ENCODE data around the gene FIGN. TPM values are rescaled to one million over a fixed set of nuclear protein-coding genes. Genes with fewer than 3 reads are reported as not detected.

FIGN gene
- total RNA-seq, 1 donor from 2014 or later: 12.1 TPM

DNA sequence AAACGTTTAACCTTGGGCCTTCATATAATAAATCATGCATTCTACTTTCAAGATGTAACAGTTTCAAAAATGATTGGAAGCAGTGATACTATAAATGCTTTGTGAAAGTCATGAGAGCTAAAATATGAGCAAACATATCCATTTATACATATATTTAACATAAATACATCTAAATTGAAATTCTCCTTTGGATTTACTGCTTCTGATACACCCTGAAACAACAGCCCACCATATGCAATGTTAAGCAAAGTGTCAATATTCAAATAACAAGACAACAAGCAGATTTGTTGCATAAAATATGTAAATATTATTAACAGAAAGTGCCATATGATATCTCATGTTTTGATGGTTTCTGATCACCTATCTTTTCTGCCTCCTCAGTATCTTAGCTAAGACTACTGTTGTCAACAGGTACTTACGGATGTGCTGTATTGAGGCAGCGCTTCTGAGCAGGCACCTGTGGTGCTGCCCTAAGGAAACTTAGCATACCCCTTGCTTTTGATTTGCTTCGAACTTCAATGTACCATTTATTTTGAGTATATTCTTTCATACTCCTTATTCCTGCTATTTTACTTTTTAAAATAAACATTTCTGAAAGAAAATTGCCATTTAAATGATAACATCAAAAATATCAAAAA, 6.1 kb downstream of the FIGN start:
- no peaks in the 10 kb centered on the region for H3K36me3 Mint-ChIP-seq (ENCODE audit: low read depth)
- no peaks in the 10 kb centered on the region for H3K27me3 Mint-ChIP-seq (ENCODE audit: low read depth)
- peak overlapping the region; percentile 58 for H3K27ac Mint-ChIP-seq (ENCODE audit: unreplicated experiment)
- DNase-seq (ENCODE audit: low spot score): no peak
- TF ChIP-seq, protein P1, sequence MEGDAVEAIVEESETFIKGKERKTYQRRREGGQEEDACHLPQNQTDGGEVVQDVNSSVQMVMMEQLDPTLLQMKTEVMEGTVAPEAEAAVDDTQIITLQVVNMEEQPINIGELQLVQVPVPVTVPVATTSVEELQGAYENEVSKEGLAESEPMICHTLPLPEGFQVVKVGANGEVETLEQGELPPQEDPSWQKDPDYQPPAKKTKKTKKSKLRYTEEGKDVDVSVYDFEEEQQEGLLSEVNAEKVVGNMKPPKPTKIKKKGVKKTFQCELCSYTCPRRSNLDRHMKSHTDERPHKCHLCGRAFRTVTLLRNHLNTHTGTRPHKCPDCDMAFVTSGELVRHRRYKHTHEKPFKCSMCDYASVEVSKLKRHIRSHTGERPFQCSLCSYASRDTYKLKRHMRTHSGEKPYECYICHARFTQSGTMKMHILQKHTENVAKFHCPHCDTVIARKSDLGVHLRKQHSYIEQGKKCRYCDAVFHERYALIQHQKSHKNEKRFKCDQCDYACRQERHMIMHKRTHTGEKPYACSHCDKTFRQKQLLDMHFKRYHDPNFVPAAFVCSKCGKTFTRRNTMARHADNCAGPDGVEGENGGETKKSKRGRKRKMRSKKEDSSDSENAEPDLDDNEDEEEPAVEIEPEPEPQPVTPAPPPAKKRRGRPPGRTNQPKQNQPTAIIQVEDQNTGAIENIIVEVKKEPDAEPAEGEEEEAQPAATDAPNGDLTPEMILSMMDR (IDR thresholded peaks at IDR 0.05): no peak
- H3K4me3 Mint-ChIP-seq (ENCODE audit: unreplicated experiment): no peak overlapping the region
- H3K9me3 Mint-ChIP-seq (ENCODE audit: low read depth): no peaks in the 10 kb centered on the region
- H3K4me1 Mint-ChIP-seq (ENCODE audit: low read depth): peaks cover 66% of the 10 kb centered on the region

DNA sequence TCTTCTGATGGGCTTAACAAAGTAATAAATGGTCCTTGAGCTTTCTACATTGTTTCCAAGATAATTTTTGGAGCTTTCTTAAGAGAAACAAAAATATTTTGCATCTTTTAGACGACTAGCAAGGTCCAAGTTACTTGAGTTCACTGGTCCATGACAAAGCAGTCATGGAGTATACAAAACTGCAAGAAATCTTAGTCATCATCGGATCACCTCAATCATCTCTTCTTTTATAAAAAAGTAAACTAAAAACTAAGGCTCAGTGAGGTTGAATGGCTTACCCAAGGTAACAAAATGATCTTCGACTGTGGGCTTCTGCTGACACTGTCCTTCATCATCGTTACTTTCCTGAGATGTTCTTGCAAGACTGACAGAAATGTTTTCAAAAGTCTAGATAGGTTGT, 11.9 kb downstream of the FIGN start:
- TF ChIP-seq, protein P1 (IDR thresholded peaks at IDR 0.05): no peak
- Mint-ChIP-seq H3K4me3 (ENCODE audit: unreplicated experiment) (no peak overlapping the region), H3K36me3 (ENCODE audit: low read depth) (no peaks in the 10 kb centered on the region), H3K27me3 (ENCODE audit: low read depth) (no peaks in the 10 kb centered on the region), H3K27ac (ENCODE audit: unreplicated experiment) (no peak overlapping the region), H3K9me3 (ENCODE audit: low read depth) (no peaks in the 10 kb centered on the region), H3K4me1 (ENCODE audit: low read depth) (peaks cover 37% of the 10 kb centered on the region)
- DNase-seq (ENCODE audit: low spot score): no peak

DNA sequence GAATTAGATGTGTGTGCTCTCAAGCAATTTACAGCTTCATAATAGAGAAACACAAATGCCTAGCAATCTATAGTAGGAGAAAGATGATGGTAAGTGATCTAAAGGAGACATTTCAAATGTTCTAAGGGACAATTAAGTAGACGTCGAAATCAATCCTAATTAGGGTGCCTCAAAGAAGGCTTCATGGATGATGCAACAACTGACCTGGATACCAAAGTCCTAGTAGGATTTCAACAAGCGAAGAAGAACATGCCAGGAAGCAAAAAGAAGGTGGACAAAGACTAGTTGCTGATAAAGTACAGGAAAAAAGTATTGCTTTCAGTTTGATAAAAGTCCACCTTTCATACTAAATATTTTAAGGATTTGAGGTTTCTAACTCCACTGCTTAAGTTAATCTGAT, 12.5 kb downstream of the FIGN start:
- H3K4me1 Mint-ChIP-seq (ENCODE audit: low read depth): peaks cover 37% of the 10 kb centered on the region
- H3K4me3 Mint-ChIP-seq (ENCODE audit: unreplicated experiment): no peak overlapping the region
- DNase-seq (ENCODE audit: low spot score): no peak
- TF ChIP-seq, protein P1 (IDR thresholded peaks at IDR 0.05): no peak
- no peaks in the 10 kb centered on the region for H3K36me3 Mint-ChIP-seq (ENCODE audit: low read depth)
- no peaks in the 10 kb centered on the region for H3K27me3 Mint-ChIP-seq (ENCODE audit: low read depth)
- H3K27ac Mint-ChIP-seq (ENCODE audit: unreplicated experiment): no peak overlapping the region
- H3K9me3 Mint-ChIP-seq (ENCODE audit: low read depth): no peaks in the 10 kb centered on the region

DNA sequence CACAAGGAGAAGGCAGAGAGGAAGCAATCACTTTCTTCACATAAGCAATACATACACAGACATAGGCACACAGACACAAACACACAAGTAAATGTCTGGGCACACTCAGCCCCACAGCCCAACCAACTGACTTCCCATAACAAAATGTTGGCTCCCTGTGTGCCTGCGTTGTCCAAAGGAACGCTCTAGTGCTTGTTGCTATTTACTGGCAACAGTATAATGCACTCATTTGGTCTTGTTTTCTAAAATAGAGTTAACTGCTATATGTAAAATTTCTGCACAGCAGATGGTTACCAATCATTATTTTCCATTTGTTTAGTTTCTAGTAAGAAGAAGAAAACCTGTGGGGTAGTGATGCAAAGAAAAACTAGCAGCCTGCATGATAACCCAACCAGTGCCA, 16.5 kb downstream of the FIGN start:
- DNase-seq (ENCODE audit: low spot score): no peak
- TF ChIP-seq, protein P1 (IDR thresholded peaks at IDR 0.05): no peak
- Mint-ChIP-seq H3K36me3 (ENCODE audit: low read depth) (no peaks in the 10 kb centered on the region), H3K4me1 (ENCODE audit: low read depth) (peaks cover 35% of the 10 kb centered on the region), H3K27ac (ENCODE audit: unreplicated experiment) (peak overlapping the region; percentile 17), H3K4me3 (ENCODE audit: unreplicated experiment) (no peak overlapping the region), H3K27me3 (ENCODE audit: low read depth) (no peaks in the 10 kb centered on the region), H3K9me3 (ENCODE audit: low read depth) (no peaks in the 10 kb centered on the region)

DNA sequence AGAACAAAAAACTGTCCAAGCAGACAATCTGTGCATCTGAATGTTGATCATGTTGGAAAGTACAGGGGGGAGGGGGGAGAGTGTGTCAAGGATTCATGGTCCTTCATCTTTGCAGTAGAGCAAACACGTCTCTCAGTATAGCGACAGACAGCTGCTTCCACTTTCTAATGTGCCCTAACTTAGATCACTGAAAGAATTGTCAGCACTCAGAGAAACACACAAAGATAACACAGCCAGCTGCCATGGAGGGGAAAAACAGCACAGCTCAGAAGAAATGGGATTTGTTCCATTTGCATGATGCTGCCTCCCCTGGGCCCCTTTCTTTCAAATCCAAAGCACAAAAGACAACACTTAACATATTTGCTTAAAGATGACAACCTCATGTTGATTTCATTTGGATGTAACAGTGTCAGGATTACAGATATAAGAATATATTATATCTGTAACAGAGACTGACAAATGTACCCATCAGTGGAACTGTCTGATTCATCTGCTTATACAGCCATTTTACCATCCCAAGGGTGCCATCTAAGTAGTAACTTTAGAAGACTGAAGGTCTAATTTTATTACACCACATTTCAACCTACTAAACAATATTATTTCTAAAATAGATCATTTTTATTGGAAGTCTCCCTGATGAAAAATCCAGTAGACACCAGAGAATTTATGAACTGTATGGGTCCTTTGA, 17.7 kb downstream of the FIGN start:
- DNase-seq (ENCODE audit: low spot score): no peak
- H3K27ac Mint-ChIP-seq (ENCODE audit: unreplicated experiment): peak overlapping the region; percentile 82
- H3K4me3 Mint-ChIP-seq (ENCODE audit: unreplicated experiment): peak overlapping the region; percentile 52
- H3K4me1 Mint-ChIP-seq (ENCODE audit: low read depth): peaks cover 39% of the 10 kb centered on the region
- TF ChIP-seq, protein P1 (IDR thresholded peaks at IDR 0.05): no peak
- H3K36me3 Mint-ChIP-seq (ENCODE audit: low read depth): no peaks in the 10 kb centered on the region
- H3K27me3 Mint-ChIP-seq (ENCODE audit: low read depth): no peaks in the 10 kb centered on the region
- H3K9me3 Mint-ChIP-seq (ENCODE audit: low read depth): no peaks in the 10 kb centered on the region
